NCI-H2081 (cell line): ENCODE results near the gene NAXD.
"Not testable (repeated sequence)": the region's sequence is repeated elsewhere in the genome, so short reads cannot be mapped to it uniquely, and the experiment has no call there.

Source experiments
- DNase-seq, 2 experiments: peaks; one replicate each; lab custom pipeline; 2025; lab: John Stamatoyannopoulos, UW

The NAXD gene

DNA sequence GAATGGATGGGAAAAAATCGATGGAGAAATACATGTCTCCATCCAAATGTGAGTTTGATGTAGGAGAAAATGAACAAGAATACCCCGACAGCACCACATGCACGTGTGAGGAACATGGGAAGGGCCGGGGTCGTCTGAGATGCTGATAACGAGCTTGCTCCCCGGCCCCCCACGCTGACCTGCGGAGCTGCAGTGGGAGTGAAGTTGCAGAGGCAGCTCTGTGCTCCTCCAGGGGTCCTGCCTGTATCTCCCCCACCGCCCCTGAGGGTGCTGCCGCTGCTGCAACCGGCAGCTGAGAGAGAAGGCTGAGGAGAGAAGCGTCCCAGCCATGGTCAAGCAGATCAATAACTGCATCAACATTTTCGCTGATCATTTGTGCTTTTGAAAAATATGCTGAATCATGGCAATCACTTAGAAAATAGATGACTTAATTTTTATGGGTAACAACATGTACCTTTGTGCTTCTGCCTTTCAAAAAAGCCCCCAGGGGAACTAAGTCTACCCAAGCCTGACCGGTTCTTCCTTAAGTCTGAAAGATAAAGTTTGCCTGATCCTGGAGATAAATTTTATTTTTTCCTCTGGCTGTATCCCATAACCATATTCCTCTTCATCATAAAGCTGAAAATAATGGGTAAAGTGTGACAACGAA, 18.2 kb upstream of the NAXD start:
- DNase-seq: no peak

DNA sequence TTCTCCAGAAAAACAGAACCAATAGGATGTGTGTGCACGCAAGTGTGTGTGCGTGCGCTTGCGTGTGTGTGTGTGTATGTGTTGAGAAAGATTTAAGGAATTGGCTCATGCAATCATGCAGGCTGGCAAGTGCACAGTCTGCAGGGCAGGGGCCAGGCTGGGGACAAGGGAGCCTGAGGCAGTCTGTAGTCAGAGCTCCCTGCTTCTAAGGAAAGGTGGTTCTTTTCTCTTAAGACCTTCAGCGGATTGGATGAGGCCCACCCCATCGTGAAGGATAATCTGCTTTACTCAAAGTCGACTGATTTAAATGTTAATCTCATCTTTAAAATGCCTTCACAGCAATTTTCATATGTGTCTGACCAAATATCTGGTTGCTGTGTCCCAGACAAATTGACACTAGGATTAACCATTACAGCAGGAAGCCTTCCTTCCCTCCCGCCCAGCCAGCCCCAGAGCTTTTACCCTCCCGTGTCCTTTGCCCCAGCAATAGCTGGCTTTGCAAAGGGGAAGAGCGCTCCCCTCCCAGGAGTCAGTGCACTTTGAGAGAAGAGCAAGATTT, 15.0 kb upstream of the NAXD start:
- no peak for DNase-seq

DNA sequence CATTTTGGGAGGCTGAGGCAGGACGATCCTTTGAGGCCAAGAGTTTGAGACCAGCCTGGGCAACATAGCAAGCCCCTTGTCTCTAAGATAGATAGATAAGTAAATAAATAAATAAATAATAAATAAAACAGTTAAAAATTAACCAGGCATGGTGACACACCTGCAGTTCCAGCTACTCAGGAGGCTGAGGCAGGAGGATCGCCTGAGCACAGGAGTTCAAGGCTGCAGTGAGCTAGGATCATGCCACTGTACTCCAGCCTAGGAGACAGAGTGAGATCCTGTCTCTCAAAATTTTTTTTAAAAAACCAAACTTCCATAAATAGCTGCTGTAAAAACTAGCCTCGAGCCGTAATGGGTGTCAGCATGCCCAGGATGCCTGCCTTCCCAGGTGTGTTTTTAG, 14.4 kb upstream of the NAXD start:
- no peak for DNase-seq

DNA sequence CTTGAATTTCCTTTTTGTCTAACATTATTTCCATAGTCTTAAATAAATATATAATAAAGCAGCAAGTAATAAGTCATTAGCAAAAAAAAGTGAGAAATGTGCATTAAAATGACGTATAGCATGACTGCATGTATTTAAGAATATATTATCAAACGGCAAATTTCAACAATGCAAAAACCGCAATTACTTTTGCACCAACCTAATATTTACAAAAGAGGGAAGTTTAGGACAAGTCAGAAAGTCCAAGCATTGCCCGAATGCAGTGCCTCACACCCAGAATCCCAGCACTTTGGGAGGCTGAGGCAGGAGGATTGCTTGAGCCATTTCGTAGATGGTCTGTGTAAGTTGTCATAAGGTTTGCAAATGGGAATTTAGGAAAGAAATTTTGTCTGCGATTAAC, 10.2 kb upstream of the NAXD start:
- DNase-seq: no peak

DNA sequence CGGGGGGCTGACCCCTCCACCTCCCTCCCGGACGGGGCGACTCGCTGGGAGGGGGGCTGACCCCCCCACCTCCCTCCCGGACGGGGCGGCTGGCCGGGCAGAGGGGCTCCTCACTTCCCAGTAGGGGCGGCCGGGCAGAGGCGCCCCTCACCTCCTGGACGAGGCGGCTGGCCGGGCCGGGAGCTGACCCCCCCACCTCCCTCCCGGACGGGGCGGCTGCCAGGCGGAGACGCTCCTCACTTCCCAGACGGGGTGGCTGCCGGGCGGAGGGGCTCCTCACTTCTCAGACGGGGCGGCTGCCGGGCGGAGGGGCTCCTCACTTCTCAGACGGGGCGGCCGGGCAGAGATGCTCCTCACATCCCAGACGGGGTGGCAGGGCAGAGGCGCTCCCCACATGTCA, 9.1 kb upstream of the NAXD start:
- not testable (repeated sequence) for DNase-seq

DNA sequence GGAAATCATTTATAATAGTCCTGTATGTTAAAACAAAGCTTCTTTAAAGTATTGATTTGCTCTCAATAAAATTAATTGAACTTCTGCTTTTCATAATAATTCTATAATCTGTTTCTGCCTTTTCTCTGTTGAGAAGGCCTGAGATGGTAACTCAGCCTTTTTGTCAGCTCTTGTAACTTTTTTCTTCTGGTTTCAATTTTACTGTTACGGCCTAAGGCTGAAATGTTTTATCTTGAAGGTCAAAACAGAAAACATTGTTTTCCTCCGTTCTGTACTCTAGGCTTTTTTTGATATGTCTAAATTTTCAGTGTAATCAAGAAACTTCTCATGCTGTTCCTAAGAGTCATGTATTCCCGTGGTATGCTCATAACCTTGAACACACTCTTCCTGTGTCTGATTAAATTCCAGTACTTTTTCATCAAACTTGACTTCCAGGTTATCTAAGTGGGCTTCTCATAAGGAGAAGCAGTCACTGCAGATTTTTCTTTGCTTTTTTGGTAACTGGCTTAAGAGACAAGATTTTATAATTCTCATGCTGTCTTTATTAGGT, 7.6 kb upstream of the NAXD start:
- no peak for DNase-seq

DNA sequence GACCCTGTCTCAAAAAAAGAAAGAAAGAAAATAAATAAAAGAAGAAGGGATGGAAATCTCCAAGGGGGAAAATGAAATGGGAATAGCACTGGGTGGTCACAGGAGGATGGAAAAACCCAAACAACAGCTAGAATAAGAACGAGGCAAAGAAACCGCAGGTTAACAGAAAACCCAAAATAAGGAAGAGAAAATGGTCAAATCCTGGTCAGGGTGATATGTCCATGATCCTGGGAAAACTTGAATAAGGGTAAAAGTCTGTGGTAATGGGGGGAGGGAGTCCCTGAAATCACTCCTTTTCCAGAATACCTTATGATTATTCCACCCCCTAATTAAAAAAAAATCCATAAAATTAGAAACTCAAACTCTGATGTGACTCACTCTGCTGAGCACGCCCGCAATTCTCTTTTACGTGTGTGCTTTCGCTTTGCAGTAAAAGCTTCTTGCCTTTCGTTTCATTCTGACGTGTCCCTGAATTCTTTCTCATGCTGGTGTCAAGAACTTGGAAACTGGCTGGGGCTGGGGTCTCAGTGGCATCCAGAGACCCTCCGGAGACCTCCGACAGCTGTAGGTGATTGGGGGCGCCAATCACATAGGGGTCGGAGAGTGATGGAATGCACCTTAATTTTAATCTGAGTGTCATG, 4.3 kb upstream of the NAXD start:
- no peak for DNase-seq

DNA sequence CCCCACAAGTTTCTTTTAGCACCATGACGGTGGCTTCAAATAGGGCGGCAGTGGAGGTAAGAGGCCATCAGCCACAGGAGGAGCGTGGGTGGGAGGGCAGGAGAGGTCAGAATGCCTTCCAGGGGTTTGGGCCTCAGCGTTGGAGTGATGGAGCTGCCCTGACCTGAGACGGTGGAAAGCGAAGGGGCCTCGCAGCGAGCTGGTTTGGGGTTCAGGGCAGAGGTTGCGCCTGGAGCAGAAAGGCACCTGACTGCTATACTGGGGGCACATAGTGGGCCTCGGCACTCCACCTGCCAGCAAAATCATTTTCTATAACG, 382 bp upstream of the NAXD start:
- no peak for DNase-seq

DNA sequence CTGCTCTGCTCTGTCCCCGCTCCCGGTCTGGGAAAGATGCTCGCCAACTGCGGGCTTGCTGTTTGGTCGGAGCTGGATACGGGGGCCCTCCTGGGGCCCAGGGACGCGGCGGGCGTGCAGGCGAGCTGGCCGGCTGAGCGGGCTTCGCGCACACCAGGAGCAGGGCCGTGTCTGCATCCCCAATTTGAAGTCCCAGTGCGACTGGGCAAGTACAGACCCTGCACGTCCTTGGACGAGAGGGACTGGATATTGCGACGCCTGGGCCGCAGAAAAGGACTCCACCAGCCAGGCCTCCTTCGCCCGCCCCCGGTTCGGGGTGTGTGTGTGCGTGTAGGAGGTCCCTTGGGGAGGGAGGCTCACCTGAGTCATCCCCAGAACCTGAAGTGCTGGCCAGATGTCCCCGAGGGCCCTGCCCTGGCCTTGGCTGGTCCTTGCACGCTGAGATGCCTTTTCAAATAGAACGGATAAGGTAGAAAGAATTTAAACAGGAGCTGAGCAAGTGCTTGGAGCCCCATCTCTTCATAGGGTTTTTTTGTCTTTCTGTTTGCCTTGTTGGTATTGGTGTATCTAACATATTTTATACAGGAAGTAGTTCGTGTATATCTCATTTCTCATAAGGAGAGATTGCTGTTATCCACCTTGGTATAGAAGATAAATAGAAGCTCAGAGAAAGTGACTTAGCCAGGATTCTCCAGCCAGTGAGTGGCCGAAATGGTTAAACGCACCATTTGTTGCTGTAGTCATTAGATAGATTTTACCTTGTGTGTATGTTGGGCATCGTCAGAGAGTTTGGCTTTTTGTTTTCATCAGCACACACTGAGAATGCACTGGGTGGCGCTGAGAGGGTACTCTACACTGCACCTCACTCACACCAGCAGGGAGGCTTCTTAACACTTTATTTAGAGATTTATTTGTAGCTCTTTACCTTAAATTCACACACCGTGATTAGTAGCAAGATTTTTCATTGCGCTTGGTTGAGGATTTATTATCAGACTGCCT, 1.1 kb downstream of the NAXD start:
- DNase-seq: peak in 1 of 2 experiments; percentile 22

DNA sequence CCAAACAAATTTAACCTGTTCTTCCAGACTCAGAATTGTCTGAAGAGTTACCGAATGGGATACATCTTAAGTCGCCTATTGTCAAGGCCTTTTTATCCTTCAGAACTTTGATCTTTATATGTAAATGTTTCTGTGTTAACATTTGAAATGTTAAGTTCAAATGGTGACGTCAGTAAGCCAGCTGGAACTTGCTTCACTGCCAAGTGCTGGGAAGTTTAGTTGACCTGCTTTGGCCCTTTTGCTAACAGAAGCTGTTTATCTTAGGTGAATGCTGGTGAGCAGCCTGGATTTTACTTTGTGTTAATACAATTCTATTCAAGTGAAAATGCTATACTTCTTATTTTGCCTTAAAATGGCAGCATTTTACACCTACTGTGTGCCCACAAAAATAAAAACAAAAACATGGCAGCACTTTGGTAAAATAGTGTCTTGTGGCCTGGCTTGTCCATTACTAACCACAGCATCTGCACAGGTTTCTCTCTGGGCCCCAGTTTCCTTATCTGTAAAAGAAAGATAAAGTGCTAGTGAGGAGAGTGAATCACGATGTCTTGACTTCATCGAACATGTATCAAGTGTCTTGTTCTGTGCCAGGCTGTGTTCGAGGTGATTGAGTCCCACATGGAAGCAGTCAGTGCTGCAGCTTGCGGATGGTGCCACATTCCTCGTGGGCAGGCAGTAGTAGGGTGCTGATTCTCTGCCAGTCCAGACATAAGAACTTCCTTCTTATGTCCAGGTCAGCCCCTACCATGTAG, 2.2 kb downstream of the NAXD start:
- DNase-seq: no peak

DNA sequence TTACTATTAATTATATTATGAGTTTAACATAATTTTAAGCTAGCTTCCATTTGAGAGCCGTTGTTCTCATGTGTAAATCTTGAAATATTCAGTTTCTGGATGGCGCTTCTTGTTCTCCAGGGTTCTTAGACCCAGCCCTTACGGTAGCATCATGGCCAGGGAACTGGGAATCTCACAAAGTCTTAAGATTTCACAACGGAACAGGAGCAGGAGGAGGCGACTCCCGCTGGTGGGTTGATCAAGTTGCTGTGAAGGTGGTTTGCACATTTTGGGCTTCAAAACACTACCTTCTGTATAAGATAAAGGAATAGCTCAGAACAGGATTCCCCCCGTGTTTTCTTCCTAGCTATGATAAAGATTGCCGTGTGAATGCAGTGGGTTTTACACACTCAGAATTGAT, 2.8 kb downstream of the NAXD start:
- DNase-seq: no peak

DNA sequence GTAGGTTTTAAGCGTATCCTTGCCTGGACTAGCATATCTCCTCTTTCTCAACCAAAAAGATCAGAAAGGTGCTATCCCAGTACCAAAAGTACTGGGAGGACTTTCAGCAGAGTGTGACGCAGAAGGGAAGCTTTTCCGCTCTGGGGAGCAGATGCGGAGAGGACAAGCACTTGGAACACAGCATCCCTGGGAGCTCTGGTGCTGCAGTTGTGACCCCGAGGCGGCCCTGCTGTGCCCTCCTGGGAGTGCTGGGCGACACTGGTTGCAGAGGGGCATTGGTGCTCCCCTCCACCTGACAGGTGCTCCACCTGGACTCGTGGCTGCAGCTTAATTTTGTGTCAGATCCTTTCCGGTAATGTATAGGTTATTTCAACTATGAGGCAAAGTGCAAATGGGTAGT, 3.4 kb downstream of the NAXD start:
- no peak for DNase-seq

DNA sequence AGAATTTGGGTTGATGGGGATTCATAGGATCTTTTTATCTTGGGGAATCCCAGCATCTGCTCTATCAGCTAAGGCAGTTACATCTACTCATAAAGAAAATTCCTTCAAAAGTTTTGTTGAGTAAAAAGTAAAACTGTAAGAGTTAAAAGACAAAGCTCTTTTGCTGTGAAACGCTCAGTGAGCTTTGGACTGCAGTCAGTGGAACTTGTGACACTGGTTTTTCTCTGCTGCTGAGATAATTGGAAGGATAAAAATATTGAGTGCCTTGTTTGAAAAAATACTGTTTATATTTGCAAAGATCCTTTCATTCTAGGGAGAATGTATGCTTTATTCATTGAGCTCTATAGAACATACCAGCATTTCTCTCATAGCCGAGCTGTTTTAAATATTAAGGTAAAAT, 5.3 kb downstream of the NAXD start:
- DNase-seq: no peak

DNA sequence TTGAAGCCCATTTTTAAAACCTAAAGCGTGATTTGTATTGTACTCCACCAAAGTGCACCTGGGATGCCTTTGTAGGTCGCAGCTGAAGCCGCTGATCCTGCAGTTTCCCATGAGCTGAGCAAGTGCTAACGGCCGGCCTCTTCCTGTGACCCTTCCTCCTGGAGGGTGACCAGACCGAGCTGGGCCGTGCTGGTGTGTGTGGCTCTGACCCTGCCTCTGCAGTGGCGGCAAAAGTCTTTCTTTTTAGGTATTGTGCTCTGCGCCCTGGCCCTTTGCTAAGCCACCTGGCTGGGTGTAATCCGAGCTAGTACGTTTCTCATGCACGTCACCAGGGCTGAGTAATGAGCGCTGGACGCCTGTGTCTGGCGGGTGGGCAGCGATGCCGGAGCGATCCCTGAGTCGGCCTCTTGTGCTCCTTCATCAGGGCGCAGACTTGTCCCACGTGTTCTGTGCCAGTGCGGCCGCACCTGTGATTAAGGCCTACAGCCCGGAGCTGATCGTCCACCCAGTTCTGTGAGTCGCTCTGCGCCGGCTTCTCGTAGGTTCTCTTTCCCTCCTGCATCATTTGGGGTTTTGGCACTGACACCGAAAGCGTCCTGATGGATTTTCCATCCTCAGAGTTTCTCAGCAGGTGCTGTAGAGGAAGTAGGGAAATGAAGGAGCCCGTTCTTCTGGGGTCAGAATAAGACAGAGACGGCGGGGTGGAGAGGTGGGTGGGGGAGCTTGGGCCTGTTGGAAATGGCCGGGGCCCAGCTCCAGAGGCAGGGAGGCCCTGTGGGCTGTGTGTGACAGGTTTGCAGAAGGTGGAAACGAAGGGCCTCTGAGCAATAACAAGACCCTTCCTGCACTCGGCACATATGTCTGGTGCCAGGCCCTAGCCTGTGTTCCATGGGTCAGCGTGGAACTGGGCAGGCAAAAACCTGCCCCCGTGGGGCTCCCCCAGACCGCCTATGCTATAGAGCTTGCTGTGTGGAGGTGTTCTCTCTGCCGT, 9.7 kb downstream of the NAXD start:
- DNase-seq: no peak

DNA sequence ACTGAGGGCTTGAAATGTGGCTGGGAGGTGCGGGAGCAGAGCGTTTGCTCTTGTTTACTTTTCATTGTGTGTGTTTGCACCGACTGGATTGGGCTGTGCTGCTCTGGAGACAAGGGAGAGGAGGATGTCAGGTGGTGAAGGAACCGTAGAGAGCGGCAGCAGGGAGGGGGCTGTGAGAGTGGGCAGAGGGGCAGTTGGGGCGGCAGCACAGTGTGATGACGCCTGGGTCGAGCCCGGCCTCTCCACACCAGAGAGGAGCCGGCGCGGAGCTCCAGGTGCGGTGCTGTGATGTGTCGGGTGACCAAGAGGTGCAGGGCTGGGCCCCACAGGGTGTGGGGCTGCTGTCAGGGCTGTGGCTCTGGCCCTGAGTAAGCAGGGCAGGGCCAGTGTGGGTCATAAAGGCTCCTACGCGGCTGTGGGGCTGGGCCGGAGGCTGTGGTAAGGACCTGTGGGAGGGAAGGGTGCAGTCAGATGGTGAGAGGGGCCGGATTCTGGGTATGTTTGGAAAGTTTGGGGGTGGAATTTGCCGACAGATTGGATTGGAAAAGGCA, 10.5 kb downstream of the NAXD start:
- DNase-seq: no peak

DNA sequence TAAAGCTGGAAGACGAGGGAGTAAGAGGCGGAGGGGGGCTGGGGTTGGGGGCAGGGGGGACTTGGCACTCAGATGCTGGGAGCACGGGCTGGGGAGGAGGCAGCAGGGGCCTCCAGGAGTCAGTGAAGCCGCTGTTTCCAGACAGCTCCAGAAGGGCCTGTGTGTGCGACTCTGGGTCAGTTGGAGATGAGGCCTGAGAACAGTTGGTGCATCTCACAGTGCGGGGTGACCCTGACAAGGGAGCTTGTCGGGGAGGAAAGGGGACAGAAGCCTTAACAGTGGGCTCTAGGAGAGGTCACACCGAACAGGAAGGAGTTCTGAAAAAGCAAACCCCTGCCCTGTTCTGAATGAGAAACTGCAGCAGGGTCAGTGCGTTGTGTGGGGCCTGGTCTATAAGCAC, 11.2 kb downstream of the NAXD start:
- DNase-seq: no peak

DNA sequence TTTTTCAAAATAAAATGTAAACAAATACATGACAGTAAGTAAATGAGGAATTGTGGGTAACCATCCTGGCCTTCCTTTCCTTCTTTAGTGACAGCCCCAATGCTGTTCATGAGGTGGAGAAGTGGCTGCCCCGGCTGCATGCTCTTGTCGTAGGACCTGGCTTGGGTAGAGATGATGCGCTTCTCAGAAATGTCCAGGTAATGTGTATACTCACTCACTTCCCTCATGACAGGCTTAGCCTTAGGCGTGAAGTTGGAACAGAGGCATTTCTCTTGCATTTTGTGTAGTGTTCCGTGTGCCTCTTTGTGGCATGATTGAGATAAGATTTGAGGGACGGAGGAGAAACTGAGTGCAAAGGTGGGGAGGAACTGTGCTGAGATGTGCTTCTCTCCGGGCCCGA, 12.0 kb downstream of the NAXD start:
- DNase-seq: no peak

DNA sequence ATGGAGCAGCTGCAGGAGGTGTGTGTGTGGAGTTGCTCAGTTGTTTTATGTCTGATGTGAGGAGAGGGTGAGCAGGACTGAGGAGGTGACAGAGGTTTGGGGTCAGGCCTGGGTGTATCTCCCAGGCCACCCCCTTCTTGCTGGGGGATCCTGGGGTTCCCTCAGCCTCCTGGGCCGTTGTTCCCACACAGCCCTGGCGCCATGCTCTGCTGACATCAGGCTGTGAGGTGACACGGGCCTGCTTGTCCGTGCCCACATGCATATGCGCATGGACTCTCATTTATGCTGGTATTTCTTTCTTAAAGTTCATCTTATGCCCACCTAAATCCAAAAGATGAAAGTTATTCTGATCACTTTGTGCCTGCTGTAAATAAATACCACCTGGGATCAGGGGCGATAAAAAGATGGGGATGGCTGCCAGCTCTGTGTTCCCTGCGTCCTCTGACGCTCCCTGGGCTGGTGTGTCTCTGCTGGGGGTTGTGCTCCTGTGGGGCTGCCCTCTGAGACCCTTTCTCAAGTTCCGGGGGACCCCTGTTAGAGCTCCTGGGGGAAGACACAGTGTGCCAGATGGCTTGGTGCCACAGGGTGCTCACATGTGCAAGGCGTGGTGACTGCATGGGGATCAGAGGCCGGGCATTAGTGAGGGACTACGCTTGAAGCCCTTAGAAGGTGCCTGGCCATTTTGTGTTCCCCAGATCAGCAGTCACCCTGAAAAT, 12.6 kb downstream of the NAXD start:
- DNase-seq: no peak

DNA sequence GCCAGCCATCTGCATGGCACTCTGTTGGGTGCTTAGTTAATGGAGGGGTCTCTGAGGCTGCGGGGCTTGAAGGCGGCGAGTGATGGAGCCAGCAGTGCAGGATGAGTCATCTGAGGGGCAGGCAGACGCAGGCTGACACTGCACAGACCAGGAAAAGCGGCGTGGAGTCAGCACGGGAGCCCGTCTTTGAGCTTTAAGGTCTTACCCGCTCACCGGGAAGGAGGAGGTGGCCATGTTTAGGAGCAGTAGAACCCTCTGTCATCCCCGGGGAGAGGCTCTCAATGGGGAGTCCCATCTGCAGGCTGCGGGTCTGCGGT, 13.1 kb downstream of the NAXD start:
- DNase-seq: no peak
